ENCODE results near the gene FBXO7. TPM values are rescaled to one million over a fixed set of nuclear protein-coding genes. Genes with fewer than 3 reads are reported as not detected.

Gene FBXO7
- total RNA-seq, 1 experiment from 2014 or later, result 47.8 TPM

DNA sequence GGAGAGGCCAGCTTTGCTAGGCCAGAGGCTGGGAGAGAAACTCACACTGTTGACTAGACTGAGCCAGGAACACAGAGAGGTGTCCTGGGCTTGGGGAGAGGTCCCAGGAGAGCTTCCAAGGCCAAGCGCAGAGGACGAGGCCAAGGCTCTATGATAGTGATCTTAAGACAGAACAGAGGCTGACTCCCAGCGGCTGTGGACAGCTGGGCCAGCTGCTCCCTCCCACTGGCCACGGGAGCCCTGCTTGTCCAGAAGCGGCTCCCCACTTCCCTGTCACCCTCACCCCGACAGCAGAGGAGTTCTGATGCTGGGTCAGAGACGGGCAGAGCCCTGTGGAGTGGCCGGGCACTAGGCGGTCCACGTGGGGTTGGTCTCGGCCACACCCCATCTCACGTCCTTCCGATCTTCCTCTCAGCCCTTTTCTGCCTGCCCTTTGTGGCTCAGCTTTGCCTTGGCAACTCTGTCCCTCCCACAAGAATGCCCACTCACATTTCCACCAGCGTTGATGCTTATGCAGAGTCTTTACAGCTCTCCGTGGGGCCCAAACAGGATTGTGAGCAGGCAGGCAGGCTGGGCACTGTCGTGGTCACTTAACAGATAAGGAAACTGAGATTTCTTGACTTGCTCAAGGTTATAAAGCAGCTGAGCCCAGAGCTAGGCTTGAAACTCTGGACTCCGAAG lies 68.2 kb downstream of the FBXO7 start:
- H2AFZ ChIP-seq (ENCODE audit: low read length), result no peak overlapping the region
- H4K91ac ChIP-seq (ENCODE audit: insufficient read length, low read depth, low read length), result no peak overlapping the region
- no peak overlapping the region for H4K5ac ChIP-seq (ENCODE audit: insufficient read length, low read depth, low read length)
- Mint-ChIP-seq H3K4me1 (no peaks in the 10 kb centered on the region), H3K36me3 (ENCODE audit: insufficient read depth in 1 of 3, low read depth in 3 of 3) (peaks cover 0 to 17% (median 13%) of the 10 kb centered on the region in 3 experiments; a peak in 6 of 7 replicates), H3K27me3 (ENCODE audit: low read depth) (peaks cover 8% of the 10 kb centered on the region), H3K9me3 (peaks cover 0 to 2% of the 10 kb centered on the region in 2 experiments; a peak in 2 of 5 replicates), H3K4me3 (no peak overlapping the region), H3K27ac (no peak overlapping the region)
- no peak overlapping the region for H3K9ac ChIP-seq (ENCODE audit: extremely low read depth, insufficient read length, low read length)
- H3T11ph ChIP-seq (ENCODE audit: low read length), result no peak overlapping the region
- no peak overlapping the region for H3K18ac ChIP-seq (ENCODE audit: insufficient read length, low read depth, low read length)
- H3K23ac ChIP-seq (ENCODE audit: insufficient read length, low read depth, low read length), result no peak overlapping the region
- no peaks in the 10 kb centered on the region for H3K23me2 ChIP-seq (ENCODE audit: insufficient read length, low read depth, low read length, poor library complexity, severe bottlenecking)
- H2BK20ac ChIP-seq (ENCODE audit: low read depth, low read length, poor library complexity, severe bottlenecking), result no peak overlapping the region
- no peak overlapping the region for H2BK120ac ChIP-seq (ENCODE audit: low read depth, low read length, poor library complexity, severe bottlenecking)
- H2AK5ac ChIP-seq (ENCODE audit: insufficient read length, low read length), result no peak overlapping the region
- H3K9me3 ChIP-seq (ENCODE audit: control insufficient read depth, low read depth, low read length), result no peaks in the 10 kb centered on the region
- no peak overlapping the region for H3K4me2 ChIP-seq (ENCODE audit: insufficient read depth, insufficient read length, low read length)
- no peak overlapping the region for H3K56ac ChIP-seq (ENCODE audit: insufficient read length, low read depth, low read length)
- no peak overlapping the region for H3K14ac ChIP-seq (ENCODE audit: insufficient read depth, low read length)
- DNase-seq, result no peak
- H2BK15ac ChIP-seq (ENCODE audit: low read depth, low read length), result no peak overlapping the region
- no peaks in the 10 kb centered on the region for H3K79me1 ChIP-seq (ENCODE audit: insufficient read depth, low read depth, low read length, poor library complexity, severe bottlenecking)
- no peak overlapping the region for H3K4ac ChIP-seq (ENCODE audit: low read depth, low read length)
- no peaks in the 10 kb centered on the region; the same call in 1 of the 2 replicates for H3K27me3 ChIP-seq (ENCODE audit: insufficient read depth, low read length)
- H3K27ac ChIP-seq (ENCODE audit: insufficient read length, low read depth, low read length), result no peak overlapping the region
- H2BK5ac ChIP-seq (ENCODE audit: insufficient read length, low read length), result no peak overlapping the region
- H2BK12ac ChIP-seq (ENCODE audit: insufficient read length, low read depth, low read length), result no peak overlapping the region
- no peaks in the 10 kb centered on the region for H4K20me1 ChIP-seq (ENCODE audit: control insufficient read depth, insufficient read depth, insufficient read length)
- no peak overlapping the region for H4K8ac ChIP-seq (replicated peaks; ENCODE audit: insufficient read length, low read depth, low read length)
- H3K4me1 ChIP-seq (ENCODE audit: insufficient read depth, low read length), result no peaks in the 10 kb centered on the region
- WGBS (ENCODE audit: extremely low coverage, insufficient read length, low lambda C conversion rate), result no CpG with 5 or more reads among the region's 17 CpGs
- no peak for TF ChIP-seq CTCF (conservative IDR thresholded peaks at IDR 0.05)
- H3K79me2 ChIP-seq (ENCODE audit: insufficient read depth, low read length), result no peaks in the 10 kb centered on the region

All from H9 (cell line).